ENCODE data around the gene PTOV1. TPM values are rescaled to one million over a fixed set of nuclear protein-coding genes. Genes with fewer than 3 reads are reported as not detected.
A peak's percentile ranks its signal among the peaks of the same experiment; 100 is the strongest.

PTOV1 gene
- total RNA-seq, 2 experiments from 2014 or later: 105 to 124 TPM

- Histone ChIP-seq H2AFZ (ENCODE audit: low read length) (no peak overlapping the region), H3K27ac (ENCODE audit: low read depth, low read length, poor library complexity, severe bottlenecking) (no peak overlapping the region), H3K4me2 (ENCODE audit: low read length) (no peak overlapping the region), H3K4me3 (ENCODE audit: low read depth, low read length, poor library complexity, severe bottlenecking) (no peak overlapping the region), H3K4me1 (ENCODE audit: insufficient read depth, low read length, poor library complexity, severe bottlenecking) (peaks cover 18% of the 10 kb centered on the region), H3K36me3 (ENCODE audit: insufficient read depth, low read length) (peaks cover 86% of the 10 kb centered on the region), H4K20me1 (ENCODE audit: insufficient read depth, low read length) (peaks cover 15% of the 10 kb centered on the region), H3K9me2 (ENCODE audit: insufficient read depth, low read length) (no peaks in the 10 kb centered on the region), H3K9me3 (ENCODE audit: low read length) (no peaks in the 10 kb centered on the region), H3K79me2 (ENCODE audit: insufficient read depth, low read depth, low read length) (peaks cover 18% of the 10 kb centered on the region)
- DNase-seq (ENCODE audit: low spot score): no peak
- POLR2A ChIA-PET: no interaction called here
- no peak for TF ChIP-seq CTCF (conservative IDR thresholded peaks at IDR 0.05; ENCODE audit: low read length)
- TF ChIP-seq EZH2phosphoT487 (IDR thresholded peaks at IDR 0.05; ENCODE audit: borderline replicate concordance, low read depth, low read length): no peak
- intact Hi-C loops (cut with micrococcal nuclease; ENCODE audit: unreplicated experiment): no loop called here
- BruUV-seq (replicated peaks): no TSS peak
- CTCF ChIA-PET (ENCODE audit: unreplicated experiment): no interaction called here
Measured at GRCh38 chr19:49857061-49857837, 6.3 kb downstream of the PTOV1 start.

- peaks cover 10% of the 10 kb centered on the region for H4K20me1 ChIP-seq (ENCODE audit: insufficient read depth, low read length)
- no peak for DNase-seq (ENCODE audit: low spot score)
- H3K4me3 ChIP-seq (ENCODE audit: low read depth, low read length, poor library complexity, severe bottlenecking): no peak overlapping the region
- ChIA-PET CTCF (ENCODE audit: unreplicated experiment) (no interaction called here), POLR2A (no interaction called here)
- TF ChIP-seq EZH2phosphoT487 (IDR thresholded peaks at IDR 0.05; ENCODE audit: borderline replicate concordance, low read depth, low read length): no peak
- no peak overlapping the region for H3K27ac ChIP-seq (ENCODE audit: low read depth, low read length, poor library complexity, severe bottlenecking)
- peaks cover 13% of the 10 kb centered on the region for H3K4me1 ChIP-seq (ENCODE audit: insufficient read depth, low read length, poor library complexity, severe bottlenecking)
- BruUV-seq (replicated peaks): no TSS peak
- intact Hi-C loops (cut with micrococcal nuclease; ENCODE audit: unreplicated experiment): no loop called here
- H3K36me3 ChIP-seq (ENCODE audit: insufficient read depth, low read length): peaks cover 88% of the 10 kb centered on the region
- H3K9me3 ChIP-seq (ENCODE audit: low read length): no peaks in the 10 kb centered on the region
- peaks cover 12% of the 10 kb centered on the region for H3K79me2 ChIP-seq (ENCODE audit: insufficient read depth, low read depth, low read length)
- no peaks in the 10 kb centered on the region for H3K9me2 ChIP-seq (ENCODE audit: insufficient read depth, low read length)
- H3K4me2 ChIP-seq (ENCODE audit: low read length): no peak overlapping the region
- H2AFZ ChIP-seq (ENCODE audit: low read length): no peak overlapping the region
Measured at GRCh38 chr19:49857838-49858087, 6.8 kb downstream of the PTOV1 start.

GRCh38 chr19:49858088-49858985 lies 7.4 kb downstream of the PTOV1 start:
- Histone ChIP-seq H2AFZ (ENCODE audit: low read length) (no peak overlapping the region), H3K9me2 (ENCODE audit: insufficient read depth, low read length) (no peaks in the 10 kb centered on the region), H3K9me3 (ENCODE audit: low read length) (no peaks in the 10 kb centered on the region), H3K4me1 (ENCODE audit: insufficient read depth, low read length, poor library complexity, severe bottlenecking) (peaks cover 7% of the 10 kb centered on the region), H3K4me2 (ENCODE audit: low read length) (no peak overlapping the region), H3K36me3 (ENCODE audit: insufficient read depth, low read length) (peaks cover 90% of the 10 kb centered on the region), H4K20me1 (ENCODE audit: insufficient read depth, low read length) (peaks cover 5% of the 10 kb centered on the region; the same call in 1 of the 2 replicates), H3K79me2 (ENCODE audit: insufficient read depth, low read depth, low read length) (peaks cover 7% of the 10 kb centered on the region; the same call in 1 of the 2 replicates), H3K27ac (ENCODE audit: low read depth, low read length, poor library complexity, severe bottlenecking) (no peak overlapping the region), H3K4me3 (ENCODE audit: low read depth, low read length, poor library complexity, severe bottlenecking) (no peak overlapping the region)
- ChIA-PET CTCF (ENCODE audit: unreplicated experiment) (no interaction called here), POLR2A (no interaction called here)
- intact Hi-C loops (cut with micrococcal nuclease; ENCODE audit: unreplicated experiment): no loop called here
- peak; percentile 37 for DNase-seq (ENCODE audit: low spot score)
- BruUV-seq (replicated peaks): no TSS peak
- 0 out of 2 replicates have a peak, but pooled peaks have one; percentile 22 for TF ChIP-seq CTCF (conservative IDR thresholded peaks at IDR 0.05; ENCODE audit: low read length)
- no peak for TF ChIP-seq EZH2phosphoT487 (IDR thresholded peaks at IDR 0.05; ENCODE audit: borderline replicate concordance, low read depth, low read length)
